ENCODE results near the gene PNRC2. TPM values are rescaled to one million over a fixed set of nuclear protein-coding genes. Genes with fewer than 3 reads are reported as not detected.

PNRC2 gene, protein sequence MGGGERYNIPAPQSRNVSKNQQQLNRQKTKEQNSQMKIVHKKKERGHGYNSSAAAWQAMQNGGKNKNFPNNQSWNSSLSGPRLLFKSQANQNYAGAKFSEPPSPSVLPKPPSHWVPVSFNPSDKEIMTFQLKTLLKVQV
- 100 to 1,000 TPM; 112 to 125 TPM for total RNA-seq

- no peaks in the 10 kb centered on the region for H3K9me3 Mint-ChIP-seq
- H3K27me3 Mint-ChIP-seq: no peaks in the 10 kb centered on the region
- H3K27ac Mint-ChIP-seq: peak within 1 kb of the TSS; percentile 97
- peaks cover 52% of the 10 kb centered on the region for H3K36me3 Mint-ChIP-seq (ENCODE audit: low read depth)
- ATAC-seq (replicated peaks): peak; percentile 90
- peaks cover 22% of the 10 kb centered on the region for H3K4me1 Mint-ChIP-seq
- peak within 1 kb of the TSS; percentile 89 for H3K4me3 Mint-ChIP-seq
Observed at GRCh38 chr1:23959461-23960290, at the start of gene PNRC2. Gene PNRC2 (plus strand): TSS chr1:23959828. CDS start chr1:23961458, 1,630 bp downstream.

DNA sequence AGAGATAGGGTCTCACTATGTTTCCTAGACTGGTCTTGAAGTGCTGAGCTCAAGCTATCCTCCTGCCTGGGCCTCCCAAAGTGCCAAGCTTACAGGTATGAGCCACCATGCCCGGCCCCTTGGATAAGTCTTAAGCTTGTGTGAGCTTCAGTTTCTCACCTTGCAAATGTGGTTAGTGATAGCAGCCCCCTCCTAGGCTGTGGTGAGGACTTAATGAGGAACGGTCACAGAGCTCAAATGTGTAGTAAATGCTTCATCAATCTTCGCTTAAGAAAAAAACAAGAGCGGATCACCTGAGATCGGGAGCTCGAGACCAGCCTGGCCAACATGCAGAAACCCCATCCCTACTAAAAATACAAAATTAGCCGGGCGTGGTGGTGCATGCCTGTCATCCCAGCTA, 49.5 kb upstream of the PNRC2 start:
- Mint-ChIP-seq H3K27me3 (peaks cover 20% of the 10 kb centered on the region), H3K27ac (no peak overlapping the region), H3K9me3 (no peaks in the 10 kb centered on the region), H3K36me3 (ENCODE audit: low read depth) (no peaks in the 10 kb centered on the region), H3K4me1 (no peaks in the 10 kb centered on the region), H3K4me3 (no peak overlapping the region)
- no peak for ATAC-seq (replicated peaks)

GRCh38 chr1:23910553-23911246, 48.9 kb upstream of the PNRC2 start:
- Mint-ChIP-seq H3K27me3 (peaks cover 16% of the 10 kb centered on the region), H3K36me3 (ENCODE audit: low read depth) (no peaks in the 10 kb centered on the region), H3K9me3 (no peaks in the 10 kb centered on the region), H3K27ac (no peak overlapping the region), H3K4me3 (no peak overlapping the region), H3K4me1 (no peaks in the 10 kb centered on the region)
- ATAC-seq (replicated peaks): no peak

GRCh38 chr1:23911921-23912320, 47.7 kb upstream of the PNRC2 start:
- no peaks in the 10 kb centered on the region for H3K9me3 Mint-ChIP-seq
- no peaks in the 10 kb centered on the region for H3K4me1 Mint-ChIP-seq
- no peak overlapping the region for H3K27ac Mint-ChIP-seq
- H3K27me3 Mint-ChIP-seq: peaks cover 8% of the 10 kb centered on the region
- no peak for ATAC-seq (replicated peaks)
- no peaks in the 10 kb centered on the region for H3K36me3 Mint-ChIP-seq (ENCODE audit: low read depth)
- H3K4me3 Mint-ChIP-seq: no peak overlapping the region

DNA sequence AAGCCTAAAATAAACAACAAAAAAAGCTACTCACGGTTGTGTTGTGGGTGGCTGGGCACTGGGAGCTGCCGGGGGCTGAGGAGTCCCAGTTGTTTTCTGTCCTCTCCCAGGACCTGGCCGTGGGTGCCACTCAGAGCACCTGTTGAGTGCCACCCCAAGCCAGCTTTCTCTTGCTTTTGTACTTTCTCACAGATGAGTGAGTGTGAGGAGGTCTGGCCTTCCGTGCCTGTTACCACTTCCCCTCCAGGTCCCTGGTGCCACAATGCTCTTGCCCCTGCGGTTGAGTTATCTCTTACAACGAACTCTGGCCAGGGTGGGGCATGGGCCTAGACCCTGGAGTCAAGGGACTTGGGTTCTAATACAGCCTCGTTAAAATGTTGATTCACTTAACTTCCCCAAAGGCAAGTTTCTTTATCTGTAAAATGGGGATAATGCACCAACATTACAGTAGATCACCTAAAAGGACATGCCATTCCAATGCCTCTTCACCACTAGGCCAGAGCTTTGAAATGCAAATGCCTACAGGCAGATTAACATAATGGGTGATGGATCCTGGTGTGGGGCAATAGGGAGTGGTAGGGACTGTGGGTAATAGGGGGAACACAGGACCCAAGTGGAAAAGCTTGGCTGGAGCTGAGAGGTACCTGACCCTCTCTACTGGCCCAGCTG, 46.3 kb upstream of the PNRC2 start, which contains the start of gene CNR2:
Gene CNR2, minus strand, starts transcription at position 151 of the 669 bp plus-strand sequence. CDS start 37,745 bp downstream, outside the sequence.
- H3K27ac Mint-ChIP-seq: no peak within 1 kb of the TSS
- no peak within 1 kb of the TSS for H3K4me3 Mint-ChIP-seq
- H3K9me3 Mint-ChIP-seq: no peaks in the 10 kb centered on the region
- ATAC-seq (replicated peaks): no peak
- no peaks in the 10 kb centered on the region for H3K36me3 Mint-ChIP-seq (ENCODE audit: low read depth)
- H3K27me3 Mint-ChIP-seq: peaks cover 7% of the 10 kb centered on the region
- H3K4me1 Mint-ChIP-seq: no peaks in the 10 kb centered on the region

- Mint-ChIP-seq H3K36me3 (ENCODE audit: low read depth) (no peaks in the 10 kb centered on the region), H3K4me1 (no peaks in the 10 kb centered on the region), H3K9me3 (no peaks in the 10 kb centered on the region), H3K27me3 (no peaks in the 10 kb centered on the region), H3K27ac (no peak overlapping the region), H3K4me3 (no peak overlapping the region)
- no peak for ATAC-seq (replicated peaks)
Observed at GRCh38 chr1:23914921-23915320, 44.7 kb upstream of the PNRC2 start.

DNA sequence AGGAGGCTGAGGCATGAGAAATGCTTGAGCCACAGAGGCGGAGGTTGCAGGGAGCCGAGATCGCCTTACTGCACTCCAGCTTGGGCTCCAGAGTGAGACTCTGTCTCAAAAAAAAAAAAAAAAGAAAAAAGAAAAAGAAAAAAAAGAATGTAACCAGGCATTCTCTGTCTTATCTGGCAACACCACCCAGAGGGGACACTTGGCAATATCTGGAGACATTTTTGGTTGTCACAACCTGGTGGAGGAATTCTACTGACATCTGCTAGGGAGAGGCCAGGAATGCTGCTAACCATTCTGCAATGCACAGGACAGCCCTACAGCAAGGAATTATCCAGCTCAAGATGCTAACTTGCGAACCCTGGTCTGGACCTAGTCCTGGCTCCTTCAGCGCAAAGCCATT, 44.2 kb upstream of the PNRC2 start:
- H3K4me1 Mint-ChIP-seq: no peaks in the 10 kb centered on the region
- no peak overlapping the region for H3K4me3 Mint-ChIP-seq
- no peaks in the 10 kb centered on the region for H3K36me3 Mint-ChIP-seq (ENCODE audit: low read depth)
- no peak for ATAC-seq (replicated peaks)
- H3K27ac Mint-ChIP-seq: no peak overlapping the region
- H3K27me3 Mint-ChIP-seq: no peaks in the 10 kb centered on the region
- H3K9me3 Mint-ChIP-seq: no peaks in the 10 kb centered on the region

GRCh38 chr1:23916209-23917131, 43.2 kb upstream of the PNRC2 start:
- no peaks in the 10 kb centered on the region for H3K27me3 Mint-ChIP-seq
- no peak overlapping the region for H3K4me3 Mint-ChIP-seq
- peak; percentile 82 for ATAC-seq (replicated peaks)
- H3K27ac Mint-ChIP-seq: no peak overlapping the region
- no peaks in the 10 kb centered on the region for H3K36me3 Mint-ChIP-seq (ENCODE audit: low read depth)
- H3K4me1 Mint-ChIP-seq: no peaks in the 10 kb centered on the region
- no peaks in the 10 kb centered on the region for H3K9me3 Mint-ChIP-seq

DNA sequence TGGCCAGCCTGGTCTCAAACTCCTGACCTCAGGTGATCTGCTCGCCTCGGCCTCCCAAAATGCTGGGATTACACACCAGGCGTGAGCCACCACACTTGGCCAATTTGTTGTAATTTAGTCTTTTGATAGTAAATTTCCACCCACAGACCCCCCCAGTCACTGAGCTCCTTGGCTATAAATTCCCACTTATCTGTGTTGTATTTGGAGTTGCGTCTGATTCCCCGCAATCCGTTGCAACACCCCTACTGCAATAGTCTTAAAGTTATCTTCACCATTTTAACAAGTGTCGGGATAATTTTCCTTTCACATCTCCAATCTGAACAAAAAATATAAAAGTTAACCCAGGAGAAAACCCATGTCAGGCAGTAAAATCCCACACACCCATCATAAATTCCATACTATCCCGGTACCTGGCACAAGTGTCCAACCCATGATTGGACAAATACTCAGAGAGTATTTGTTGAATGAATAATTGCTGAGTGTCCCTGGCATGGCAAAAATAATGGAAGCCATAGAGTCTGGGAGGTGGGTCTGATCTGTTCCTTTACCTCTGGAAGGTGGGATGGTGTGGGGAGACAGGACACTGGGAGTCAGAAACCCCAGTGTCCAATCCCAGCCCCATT, 37.2 kb upstream of the PNRC2 start:
- no peaks in the 10 kb centered on the region for H3K36me3 Mint-ChIP-seq (ENCODE audit: low read depth)
- H3K4me1 Mint-ChIP-seq: no peaks in the 10 kb centered on the region
- no peaks in the 10 kb centered on the region for H3K9me3 Mint-ChIP-seq
- H3K27me3 Mint-ChIP-seq: no peaks in the 10 kb centered on the region
- ATAC-seq (replicated peaks): no peak
- H3K27ac Mint-ChIP-seq: no peak overlapping the region
- H3K4me3 Mint-ChIP-seq: no peak overlapping the region

DNA sequence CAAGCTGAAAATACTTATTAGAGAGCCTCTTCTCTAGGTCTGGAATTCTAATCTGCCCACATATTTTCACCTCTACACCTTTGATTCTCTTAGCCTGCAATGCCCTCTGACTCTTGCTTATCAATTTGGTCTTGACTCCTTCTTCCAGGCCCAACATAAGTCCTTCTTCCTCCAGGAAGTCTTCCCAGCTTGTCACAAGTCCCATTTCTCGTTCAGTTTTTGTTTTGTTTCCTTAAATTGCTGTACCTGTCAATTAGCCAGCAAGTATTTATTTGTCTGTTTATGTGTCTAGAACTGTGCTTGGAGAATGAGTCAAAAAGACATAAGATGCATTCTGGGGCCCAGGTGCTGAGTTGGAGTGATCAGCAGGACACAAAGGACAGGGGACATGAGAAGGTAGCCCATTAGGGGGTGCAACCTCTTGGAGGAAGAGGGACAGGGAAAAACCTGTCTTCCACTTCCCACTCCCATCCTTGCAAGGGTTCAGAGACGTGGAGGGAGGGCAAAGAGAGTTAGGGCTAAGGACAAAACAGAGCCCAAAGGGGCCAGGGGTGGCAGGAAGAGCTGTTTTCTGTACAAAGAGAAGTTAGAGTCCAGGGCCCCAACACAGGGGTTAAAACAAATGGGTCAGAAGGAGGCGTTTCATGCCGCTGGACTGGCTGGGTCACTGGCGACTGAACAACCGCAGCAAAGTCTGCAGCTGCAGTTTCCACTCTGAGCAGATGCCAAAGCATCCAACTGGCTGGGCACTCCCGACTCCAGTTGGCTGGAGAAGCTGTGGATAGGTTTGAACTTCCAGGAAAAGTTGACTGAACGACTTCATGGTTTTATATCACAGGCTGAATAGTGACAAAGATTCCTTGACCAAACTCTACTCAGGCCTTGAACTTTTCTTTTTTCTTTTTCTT, 35.8 kb upstream of the PNRC2 start:
- Mint-ChIP-seq H3K27ac (no peak overlapping the region), H3K36me3 (ENCODE audit: low read depth) (no peaks in the 10 kb centered on the region), H3K27me3 (peaks cover 4% of the 10 kb centered on the region), H3K4me1 (no peaks in the 10 kb centered on the region), H3K9me3 (no peaks in the 10 kb centered on the region), H3K4me3 (no peak overlapping the region)
- no peak for ATAC-seq (replicated peaks)

DNA sequence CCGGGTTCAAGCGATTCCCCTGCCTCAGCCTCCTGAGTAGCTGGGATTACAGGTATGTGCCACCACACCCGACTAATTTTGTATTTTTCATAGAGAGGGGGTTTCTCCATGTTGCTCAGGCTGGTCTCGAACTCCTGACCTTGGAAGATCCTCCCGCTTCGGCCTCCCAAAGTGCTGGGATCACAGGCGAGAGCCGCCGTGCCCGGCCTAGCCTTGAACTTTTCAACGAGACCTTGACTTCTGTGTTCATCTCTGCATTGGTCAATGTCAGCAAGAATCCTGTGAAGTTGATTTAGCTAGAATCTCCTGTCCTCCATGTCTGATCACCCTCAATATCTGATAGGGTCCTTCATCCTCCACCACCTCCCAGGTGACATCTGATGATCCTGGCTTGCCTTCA, 35.0 kb upstream of the PNRC2 start:
- no peak overlapping the region for H3K27ac Mint-ChIP-seq
- H3K4me3 Mint-ChIP-seq: no peak overlapping the region
- H3K4me1 Mint-ChIP-seq: no peaks in the 10 kb centered on the region
- peaks cover 6% of the 10 kb centered on the region for H3K27me3 Mint-ChIP-seq
- ATAC-seq (replicated peaks): no peak
- no peaks in the 10 kb centered on the region for H3K9me3 Mint-ChIP-seq
- H3K36me3 Mint-ChIP-seq (ENCODE audit: low read depth): no peaks in the 10 kb centered on the region

DNA sequence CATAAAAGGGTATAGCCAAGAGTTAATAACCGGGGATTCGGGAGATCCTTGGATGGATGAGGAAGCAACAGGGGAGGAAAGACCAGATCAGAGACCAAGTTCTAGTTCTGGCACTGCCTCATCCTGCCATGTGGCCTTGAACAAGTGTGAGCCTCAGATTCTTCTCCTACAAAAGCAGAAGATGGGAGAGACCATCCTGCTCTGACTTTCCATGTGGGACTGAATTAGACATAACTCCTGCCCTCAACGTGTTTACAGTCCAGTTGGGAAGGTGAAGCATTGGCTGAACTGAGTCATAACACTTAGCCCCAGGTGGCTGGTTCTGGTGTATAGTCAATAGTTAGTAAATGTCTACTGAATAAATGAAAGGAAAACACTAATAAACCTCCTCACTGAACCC, 34.3 kb upstream of the PNRC2 start:
- Mint-ChIP-seq H3K4me1 (no peaks in the 10 kb centered on the region), H3K27ac (no peak overlapping the region), H3K36me3 (ENCODE audit: low read depth) (no peaks in the 10 kb centered on the region), H3K4me3 (no peak overlapping the region), H3K9me3 (no peaks in the 10 kb centered on the region), H3K27me3 (peaks cover 6% of the 10 kb centered on the region)
- ATAC-seq (replicated peaks): no peak

DNA sequence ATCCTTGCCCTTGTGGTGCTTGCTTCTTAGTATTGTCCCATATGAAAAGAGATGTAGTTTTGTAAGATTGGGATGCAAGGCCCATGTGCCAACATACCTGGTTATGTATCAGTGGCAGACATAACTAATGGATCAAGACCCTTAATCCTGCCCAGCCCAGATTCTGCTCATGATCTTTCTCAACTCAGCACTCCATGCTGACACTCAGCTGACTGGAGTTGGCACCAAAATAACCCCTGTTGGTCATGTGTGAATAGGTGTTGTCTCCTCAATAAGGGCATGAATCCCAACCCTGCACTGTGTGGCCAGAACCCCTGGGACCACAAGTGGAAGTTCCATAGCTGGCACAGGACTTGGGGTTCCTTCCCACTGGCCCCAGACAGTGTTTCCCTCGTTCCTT, 32.5 kb upstream of the PNRC2 start:
- Mint-ChIP-seq H3K27me3 (peaks cover 6% of the 10 kb centered on the region), H3K9me3 (no peaks in the 10 kb centered on the region), H3K4me1 (no peaks in the 10 kb centered on the region), H3K4me3 (no peak overlapping the region), H3K36me3 (ENCODE audit: low read depth) (no peaks in the 10 kb centered on the region), H3K27ac (no peak overlapping the region)
- no peak for ATAC-seq (replicated peaks)
